Endothelial cell of umbilical vein (primary cell): Measurements from ENCODE around the gene CHN2. TPM values are rescaled to one million over a fixed set of nuclear protein-coding genes. Genes with fewer than 3 reads are reported as not detected.

Source experiments
- BruUV-seq: library from RNA; stranded (reverse); fragments of 400-500 nt; replicated peaks from 2 replicates; lab custom pipeline; 2021; lab: Mats Ljungman, UMichigan
- CTCF ChIA-PET: fragments of 300-600, 350-600 bp; sonication (Branson Sonifier 250); formaldehyde crosslinking; loops from one replicate; lab custom pipeline; 2021; ENCODE audit warnings: antibody characterized with exemption, inconsistent platforms; lab: Charles Lee
- POLR2A ChIA-PET: fragments of 300-600, 350-600 bp; sonication (Branson Sonifier 250); formaldehyde crosslinking; loops from one replicate; lab custom pipeline; 2021; ENCODE audit warnings: antibody characterized with exemption, inconsistent platforms; lab: Charles Lee
- DNase-seq: peaks from one replicate; pipeline ENCODE4 v3.0.0-alpha.2; 2011; ENCODE audit warnings: low read depth, low spot score
- FAIRE-seq: peaks from 2 replicates; lab custom pipeline; 2011; peaks lifted over from hg19 to GRCh38; lab: Jason Lieb, UNC
- H2AFZ ChIP-seq: 2 replicates; pipeline ENCODE4 v1.6.0; 2012; ENCODE audit warnings: low read depth, low read length, control low read depth, inconsistent platforms
- H3K27ac ChIP-seq: 2 replicates; pipeline ENCODE4 v1.5.1; 2011; ENCODE audit warnings: low read depth, mild to moderate bottlenecking, control low read depth, low read length, moderate library complexity; ENCODE audit not compliant: insufficient read depth
- H3K27me3 ChIP-seq, 2 experiments: 2 replicates each; pipeline versions ENCODE4 v1.6.0 to v1.6.1; 2011; ENCODE audit warnings: low read length in 2 of 2, mixed read lengths in 1 of 2; ENCODE audit not compliant: control insufficient read depth in 2 of 2, insufficient read depth in 2 of 2
- H3K36me3 ChIP-seq, 2 experiments: 2 replicates in 1 of 2; 3 replicates in 1 of 2; pipeline ENCODE4 v1.5.1; 2011; ENCODE audit warnings: low read length in 2 of 2, mild to moderate bottlenecking in 1 of 2, moderate library complexity in 1 of 2; ENCODE audit not compliant: control insufficient read depth in 2 of 2, insufficient read depth in 2 of 2; ENCODE audit errors: extremely low read depth in 1 of 2
- H3K4me1 ChIP-seq: 3 replicates; pipeline ENCODE4 v1.5.1; 2011; ENCODE audit warnings: mild to moderate bottlenecking, low read length; ENCODE audit not compliant: control insufficient read depth, insufficient read depth; ENCODE audit errors: extremely low read depth
- H3K4me2 ChIP-seq: 2 replicates; pipeline ENCODE4 v1.6.1; 2011; ENCODE audit warnings: low read length, control low read depth, mixed read lengths; ENCODE audit not compliant: insufficient read depth
- H3K4me3 ChIP-seq, 3 experiments: fragments of 200-600 bp in 1 of 3; sonication (generic), shearing (Covaris generic) in 1 of 3; replicated peaks in 1 of 3; 2 replicates each; pipeline ENCODE4 v1.5.1; 2011 to 2016; ENCODE audit warnings: control low read depth in 3 of 3, low read length in 3 of 3, mild to moderate bottlenecking in 2 of 3, inconsistent platforms in 1 of 3, low read depth in 1 of 3, moderate library complexity in 1 of 3; ENCODE audit not compliant: insufficient read depth in 1 of 3
- H3K79me2 ChIP-seq: 2 replicates; pipeline ENCODE4 v1.6.0; 2012; ENCODE audit warnings: low read length, inconsistent platforms; ENCODE audit not compliant: control insufficient read depth, insufficient read depth
- H3K9ac ChIP-seq: replicated peaks from 2 replicates; pipeline ENCODE3; 2011; ENCODE audit warnings: low read length, control low read depth; ENCODE audit not compliant: insufficient read depth; ENCODE audit errors: extremely low read depth
- H3K9me1 ChIP-seq: replicated peaks from 3 replicates; pipeline ENCODE4 v1.6.0; 2011; ENCODE audit warnings: mild to moderate bottlenecking, low read length; ENCODE audit not compliant: control insufficient read depth, insufficient read depth; ENCODE audit errors: extremely low read depth
- H3K9me3 ChIP-seq: replicated peaks from 2 replicates; pipeline ENCODE4 v1.5.1; 2012; ENCODE audit warnings: low read length, inconsistent platforms; ENCODE audit not compliant: control insufficient read depth, insufficient read depth
- H4K20me1 ChIP-seq: replicated peaks from 2 replicates; pipeline ENCODE3; 2011; ENCODE audit warnings: mild to moderate bottlenecking, low read length; ENCODE audit not compliant: control insufficient read depth, insufficient read depth; ENCODE audit errors: extremely low read depth
- EZH2 ChIP-seq: IDR thresholded peaks from 2 replicates; pipeline ENCODE4 v1.6.1; 2012; ENCODE audit warnings: borderline replicate concordance, low read depth, mild to moderate bottlenecking, moderate library complexity, low read length, inconsistent platforms; ENCODE audit not compliant: severe bottlenecking
- GATA2 ChIP-seq: IDR thresholded peaks from 2 replicates; pipeline ENCODE4 v1.7.0; 2011; ENCODE audit warnings: low read depth, mild to moderate bottlenecking, moderate library complexity, mixed read lengths, low read length; ENCODE audit not compliant: insufficient read length, insufficient read depth
- JUN ChIP-seq: IDR thresholded peaks from 2 replicates; pipeline ENCODE4 v1.6.1; 2011; ENCODE audit warnings: borderline replicate concordance, low read depth; ENCODE audit not compliant: insufficient read length, insufficient read depth
- MYC ChIP-seq: IDR thresholded peaks from one replicate; pipeline ENCODE4 v1.6.1; 2011; ENCODE audit warnings: mild to moderate bottlenecking, low read depth, low read length
- POLR2A ChIP-seq: IDR thresholded peaks from 2 replicates; pipeline ENCODE4 v1.6.1; 2012; ENCODE audit warnings: low read depth, mild to moderate bottlenecking, control low read depth, low read length
- POLR2AphosphoS5 ChIP-seq: IDR thresholded peaks from 2 replicates; pipeline ENCODE4 v1.6.1; 2012; ENCODE audit warnings: low read depth, mild to moderate bottlenecking, control low read depth, low read length, moderate library complexity; ENCODE audit not compliant: insufficient read depth
- dilution Hi-C: fragments of 300-500 bp; cut with MboI; formaldehyde crosslinking; loops from one replicate; pipeline ENCODE4 v1.15.0; 2019; ENCODE audit warnings: low sequenced_read_pairs; ENCODE audit not compliant: extremely low pct_ligation_motif_present
- intact Hi-C: fragments of 100-400 bp; cut with micrococcal nuclease; formaldehyde crosslinking; loops from one replicate; pipeline ENCODE4 v1.10.0; 2022
- polyA plus RNA-seq, 4 experiments: library from polyadenylated mRNA; depleted of rRNA in 3 of 4; stranded (reverse) in 3 of 4; unstranded in 1 of 4; fragments of >200 nt; gene quantifications; 2 replicates each; pipeline versions ENCODE4 v1.2.1 to v1.2.3, GENCODE V29; 2011 to 2012; ENCODE audit warnings: missing spikeins in 1 of 4
- total RNA-seq: library from RNA; stranded (reverse); gene quantifications from 2 replicates; pipeline ENCODE4 v1.2.3, GENCODE V29; 2021
- TF ChIP-seq, protein P1 (sequence below), 2 donors: IDR thresholded peaks; 1 replicate in 1 of 2; 2 replicates in 1 of 2; pipeline ENCODE4 v1.5.1; 2011; ENCODE audit warnings: low read length in 2 of 2, mild to moderate bottlenecking in 2 of 2, moderate library complexity in 2 of 2, control low read depth in 1 of 2, inconsistent platforms in 1 of 2, low read depth in 1 of 2; ENCODE audit not compliant: insufficient read depth in 1 of 2; ENCODE audit errors: extremely low read depth in 1 of 2
- TF ChIP-seq, protein P2 (sequence below): IDR thresholded peaks from 2 replicates; pipeline ENCODE4 v1.6.1; 2011; ENCODE audit not compliant: insufficient read depth, insufficient read length

The CHN2 gene
- total and polyA plus RNA-seq, 2 donors (not counting 3 experiments of a cell fraction or from before 2014, with no cell fraction given), result 1.4 to 5.0 TPM

DNA sequence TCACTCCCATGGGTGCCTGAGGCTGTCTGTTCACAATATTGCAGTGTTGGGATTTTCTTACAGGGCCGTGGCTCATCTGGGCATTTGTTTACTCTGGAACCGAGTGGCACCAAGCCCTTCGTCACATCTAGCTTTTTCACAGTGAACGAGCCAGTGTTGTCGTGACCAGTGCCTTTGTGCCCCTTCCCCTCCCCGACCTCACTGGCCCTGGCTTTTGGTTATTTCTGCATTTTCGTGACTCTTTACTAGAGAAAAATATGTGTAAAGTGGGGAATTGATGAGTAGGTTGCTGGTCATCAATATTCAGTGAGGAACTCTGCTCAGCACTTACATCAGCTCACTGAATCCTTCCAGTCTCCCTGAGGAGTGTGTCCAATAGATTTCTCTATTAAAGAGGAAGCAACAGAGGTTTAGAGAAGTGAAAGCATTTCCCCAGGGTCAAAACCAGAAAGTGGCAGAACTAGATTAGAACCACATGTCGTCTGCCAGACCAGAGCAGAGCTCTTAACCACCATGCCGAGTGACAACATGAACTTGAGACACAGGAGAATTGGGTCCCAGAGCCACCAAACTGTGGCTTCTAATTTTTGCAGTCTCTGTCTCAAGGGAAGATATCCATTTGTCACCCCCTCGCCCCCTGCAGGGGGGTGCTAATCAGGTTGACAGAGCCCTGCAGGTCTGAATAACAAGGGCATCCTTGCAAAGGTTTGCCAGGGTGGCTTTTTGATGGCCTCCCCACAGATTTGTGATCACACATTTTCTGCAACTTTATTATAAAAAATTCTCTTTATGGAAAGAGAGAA is 125.3 kb downstream of the CHN2 start:
- Histone ChIP-seq H2AFZ (no peak overlapping the region), H3K27ac (no peak overlapping the region), H3K9me3 (no peaks in the 10 kb centered on the region), H3K9me1 (no peaks in the 10 kb centered on the region), H3K79me2 (no peaks in the 10 kb centered on the region), H3K36me3 (no peaks in the 10 kb centered on the region), H4K20me1 (no peaks in the 10 kb centered on the region), H3K9ac (no peak overlapping the region), H3K4me3 (no peak overlapping the region), H3K27me3 (peaks cover 0 to 7% of the 10 kb centered on the region in 2 experiments), H3K4me2 (no peak overlapping the region), H3K4me1 (no peaks in the 10 kb centered on the region)
- no peak for TF ChIP-seq JUN
- TF ChIP-seq POLR2A, result no peak
- TF ChIP-seq, protein P1, sequence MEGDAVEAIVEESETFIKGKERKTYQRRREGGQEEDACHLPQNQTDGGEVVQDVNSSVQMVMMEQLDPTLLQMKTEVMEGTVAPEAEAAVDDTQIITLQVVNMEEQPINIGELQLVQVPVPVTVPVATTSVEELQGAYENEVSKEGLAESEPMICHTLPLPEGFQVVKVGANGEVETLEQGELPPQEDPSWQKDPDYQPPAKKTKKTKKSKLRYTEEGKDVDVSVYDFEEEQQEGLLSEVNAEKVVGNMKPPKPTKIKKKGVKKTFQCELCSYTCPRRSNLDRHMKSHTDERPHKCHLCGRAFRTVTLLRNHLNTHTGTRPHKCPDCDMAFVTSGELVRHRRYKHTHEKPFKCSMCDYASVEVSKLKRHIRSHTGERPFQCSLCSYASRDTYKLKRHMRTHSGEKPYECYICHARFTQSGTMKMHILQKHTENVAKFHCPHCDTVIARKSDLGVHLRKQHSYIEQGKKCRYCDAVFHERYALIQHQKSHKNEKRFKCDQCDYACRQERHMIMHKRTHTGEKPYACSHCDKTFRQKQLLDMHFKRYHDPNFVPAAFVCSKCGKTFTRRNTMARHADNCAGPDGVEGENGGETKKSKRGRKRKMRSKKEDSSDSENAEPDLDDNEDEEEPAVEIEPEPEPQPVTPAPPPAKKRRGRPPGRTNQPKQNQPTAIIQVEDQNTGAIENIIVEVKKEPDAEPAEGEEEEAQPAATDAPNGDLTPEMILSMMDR (IDR thresholded peaks at IDR 0.05; ENCODE audit: extremely low read depth in 1 of 2, insufficient read depth in 1 of 2, low read depth in 1 of 2, low read length in 2 of 2), result no peak
- TF ChIP-seq EZH2, result no peak
- TF ChIP-seq MYC, result no peak
- TF ChIP-seq GATA2, result no peak
- TF ChIP-seq POLR2AphosphoS5, result no peak
- TF ChIP-seq, protein P2, sequence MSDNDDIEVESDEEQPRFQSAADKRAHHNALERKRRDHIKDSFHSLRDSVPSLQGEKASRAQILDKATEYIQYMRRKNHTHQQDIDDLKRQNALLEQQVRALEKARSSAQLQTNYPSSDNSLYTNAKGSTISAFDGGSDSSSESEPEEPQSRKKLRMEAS, result no peak
- POLR2A ChIA-PET, result no interaction called here
- FAIRE-seq, result no peak
- dilution Hi-C loops (no loop called here), intact Hi-C loops (no loop called here)
- no TSS peak for BruUV-seq
- DNase-seq, result no peak
- CTCF ChIA-PET, result interaction anchor here (1.2 to 1.4 kb wide), 2 partner anchors 19 to 131 kb away, joined by 3 to 4 read pairs; no protein-coding TSS in a partner anchor
